ENCODE data around the gene USP44.

USP44 gene

GRCh38 chr12:95548056-95548538 lies 3.2 kb downstream of the USP44 start:
- DNase-seq (ENCODE audit: low read depth) = peak; percentile 30

GRCh38 chr12:95547522-95548055 lies 3.7 kb downstream of the USP44 start:
- peak; percentile 22 for DNase-seq (ENCODE audit: low read depth)

GRCh38 chr12:95546491-95546813 lies 4.8 kb downstream of the USP44 start:
- DNase-seq (ENCODE audit: low read depth) = no peak

- no peak for DNase-seq (ENCODE audit: low read depth)
These were observed 5.4 kb downstream of the USP44 start for GRCh38 chr12:95545731-95546490.

GRCh38 chr12:95545303-95545702 lies 6.0 kb downstream of the USP44 start:
- no peak for DNase-seq (ENCODE audit: low read depth)

- no peak for DNase-seq (ENCODE audit: low read depth)
These were observed 6.5 kb downstream of the USP44 start for GRCh38 chr12:95544756-95545155.

GRCh38 chr12:95543305-95543704 lies 8.0 kb downstream of the USP44 start:
- no peak for DNase-seq (ENCODE audit: low read depth)

- no peak for DNase-seq (ENCODE audit: low read depth)
These were observed 9.8 kb downstream of the USP44 start for GRCh38 chr12:95541436-95541835.

GRCh38 chr12:95538656-95539055 lies 12.6 kb downstream of the USP44 start:
- DNase-seq (ENCODE audit: low read depth) = no peak

- no peak for DNase-seq (ENCODE audit: low read depth)
These were observed 13.3 kb downstream of the USP44 start for GRCh38 chr12:95538006-95538405.

- no peak for DNase-seq (ENCODE audit: low read depth)
These were observed 17.3 kb downstream of the USP44 start for GRCh38 chr12:95533985-95534384.

- DNase-seq (ENCODE audit: low read depth) = peak; percentile 58
These were observed 18.4 kb downstream of the USP44 start for GRCh38 chr12:95532851-95533250.

GRCh38 chr12:95529693-95530225 lies 21.5 kb downstream of the USP44 start:
- DNase-seq (ENCODE audit: low read depth) = no peak

- no peak for DNase-seq (ENCODE audit: low read depth)
These were observed 22.8 kb downstream of the USP44 start for GRCh38 chr12:95528431-95528830.

GRCh38 chr12:95522692-95523091 lies 28.6 kb downstream of the USP44 start:
- no peak for DNase-seq (ENCODE audit: low read depth)

- DNase-seq (ENCODE audit: low read depth) = no peak
These were observed 30.5 kb downstream of the USP44 start for GRCh38 chr12:95520816-95521215.

GRCh38 chr12:95518944-95519343 lies 32.3 kb downstream of the USP44 start:
- no peak for DNase-seq (ENCODE audit: low read depth)

- DNase-seq (ENCODE audit: low read depth) = no peak
These were observed 34.0 kb downstream of the USP44 start for GRCh38 chr12:95517246-95517645.

GRCh38 chr12:95516757-95517156 lies 34.5 kb downstream of the USP44 start:
- DNase-seq (ENCODE audit: low read depth) = no peak

GRCh38 chr12:95515197-95515596 lies 36.1 kb downstream of the USP44 start:
- DNase-seq (ENCODE audit: low read depth) = no peak

GRCh38 chr12:95513599-95513998 lies 37.7 kb downstream of the USP44 start:
- no peak for DNase-seq (ENCODE audit: low read depth)

GRCh38 chr12:95511977-95512376 lies 39.3 kb downstream of the USP44 start:
- DNase-seq (ENCODE audit: low read depth) = no peak

- DNase-seq (ENCODE audit: low read depth) = no peak
These were observed 42.0 kb downstream of the USP44 start for GRCh38 chr12:95509300-95509699.
